ENCODE results near the gene PHF23.
"Not testable (repeated sequence)": the region's sequence is repeated elsewhere in the genome, so short reads cannot be mapped to it uniquely, and the experiment has no call there.

The PHF23 gene

GRCh38 chr17:7259555-7259889 lies 20.3 kb upstream of the PHF23 start:
- no peak for FAIRE-seq

GRCh38 chr17:7258731-7259554 lies 19.7 kb upstream of the PHF23 start:
- DNase-seq (ENCODE audit: insufficient read length, low spot score) (no peak), FAIRE-seq (no peak)

More at GRCh38 chr17:7259555-7259889, 20.3 kb upstream of the PHF23 start:
- no peak for DNase-seq (ENCODE audit: insufficient read length, low spot score)

- FAIRE-seq = no peak
Measured at GRCh38 chr17:7256766-7257456, 17.7 kb upstream of the PHF23 start.

GRCh38 chr17:7254511-7254910 lies 15.3 kb upstream of the PHF23 start:
- DNase-seq (ENCODE audit: insufficient read length, low spot score) (no peak), FAIRE-seq (no peak)

More at GRCh38 chr17:7256766-7257456, 17.7 kb upstream of the PHF23 start:
- DNase-seq (ENCODE audit: insufficient read length, low spot score) = no peak

GRCh38 chr17:7253082-7253481 lies 13.8 kb upstream of the PHF23 start:
- DNase-seq (ENCODE audit: insufficient read length, low spot score) (no peak), FAIRE-seq (no peak)

- FAIRE-seq = no peak
- DNase-seq (ENCODE audit: insufficient read length, low spot score) = peak; percentile 91
Measured at GRCh38 chr17:7252176-7253043, 13.2 kb upstream of the PHF23 start, which contains the start of gene ELP5. ELP5 (plus strand) TSS chr17:7252215; CDS start chr17:7252551, 336 bp downstream.

- DNase-seq (ENCODE audit: insufficient read length, low spot score) (peak; percentile 94), FAIRE-seq (peak; percentile 99)
Measured at GRCh38 chr17:7251661-7252175, 12.5 kb upstream of the PHF23 start, which contains the start of gene CTDNEP1. CTDNEP1 (minus strand) TSS chr17:7251734; CDS start chr17:7251296, 438 bp downstream.

- FAIRE-seq = peak; percentile 76
- no peak for DNase-seq (ENCODE audit: insufficient read length, low spot score)
Measured at GRCh38 chr17:7250695-7251627, 11.7 kb upstream of the PHF23 start.

GRCh38 chr17:7249830-7250229 lies 10.6 kb upstream of the PHF23 start:
- no peak for FAIRE-seq
- no peak for DNase-seq (ENCODE audit: insufficient read length, low spot score)

GRCh38 chr17:7249214-7249613 lies 10.0 kb upstream of the PHF23 start:
- FAIRE-seq (no peak), DNase-seq (ENCODE audit: insufficient read length, low spot score) (no peak)

GRCh38 chr17:7248796-7249195 lies 9.5 kb upstream of the PHF23 start:
- DNase-seq (ENCODE audit: insufficient read length, low spot score) (no peak), FAIRE-seq (no peak)

- DNase-seq (ENCODE audit: insufficient read length, low spot score) (no peak), FAIRE-seq (no peak)
Measured at GRCh38 chr17:7246779-7247178, 7.5 kb upstream of the PHF23 start.

- FAIRE-seq; DNase-seq (ENCODE audit: insufficient read length, low spot score): not testable (repeated sequence)
Measured at GRCh38 chr17:7243838-7244237, 4.6 kb upstream of the PHF23 start.

- DNase-seq (ENCODE audit: insufficient read length, low spot score) (no peak), FAIRE-seq (peak; percentile 54)
Measured at GRCh38 chr17:7243453-7243729, 4.1 kb upstream of the PHF23 start.

- FAIRE-seq (peak; percentile 95), DNase-seq (ENCODE audit: insufficient read length, low spot score) (no peak)
Measured at GRCh38 chr17:7242717-7243452, 3.6 kb upstream of the PHF23 start.

- DNase-seq (ENCODE audit: insufficient read length, low spot score) = no peak
- no peak for FAIRE-seq
Measured at GRCh38 chr17:7241783-7242716, 2.8 kb upstream of the PHF23 start, which contains the start of gene GABARAP. GABARAP (minus strand) TSS chr17:7242449; CDS start chr17:7242330, 119 bp downstream.

- peak; percentile 31 for FAIRE-seq
- no peak for DNase-seq (ENCODE audit: insufficient read length, low spot score)
Measured at GRCh38 chr17:7241090-7241733, 2.0 kb upstream of the PHF23 start.
